GM21576 (cell line): Measurements from ENCODE around the gene CPPED1.

Experiments
- ATAC-seq: cut with Tn5 transposase; IDR thresholded peaks from one replicate; pipeline ENCODE4 v1.9.1; 2021; ENCODE audit warnings: mild to moderate bottlenecking, moderate library complexity; ENCODE audit not compliant: unreplicated experiment

Gene CPPED1

GRCh38 chr16:12653820-12654392 lies 149.8 kb downstream of the CPPED1 start:
- ATAC-seq, result no peak

- no peak for ATAC-seq
Measured at GRCh38 chr16:12652924-12653323, 150.8 kb downstream of the CPPED1 start.

GRCh38 chr16:12651765-12652512 lies 151.7 kb downstream of the CPPED1 start:
- no peak for ATAC-seq

GRCh38 chr16:12649356-12649755 lies 154.3 kb downstream of the CPPED1 start:
- ATAC-seq, result no peak

- ATAC-seq, result no peak
Measured at GRCh38 chr16:12646490-12647274, 157.0 kb downstream of the CPPED1 start.

GRCh38 chr16:12646098-12646489 lies 157.6 kb downstream of the CPPED1 start:
- no peak for ATAC-seq

- ATAC-seq, result no peak
Measured at GRCh38 chr16:12643034-12643455, 160.6 kb downstream of the CPPED1 start.

GRCh38 chr16:12639044-12639443 lies 164.6 kb downstream of the CPPED1 start:
- no peak for ATAC-seq

GRCh38 chr16:12637002-12637401 lies 166.7 kb downstream of the CPPED1 start:
- no peak for ATAC-seq

GRCh38 chr16:12629271-12629670 lies 174.4 kb downstream of the CPPED1 start:
- no peak for ATAC-seq

GRCh38 chr16:12628536-12628935 lies 175.2 kb downstream of the CPPED1 start:
- ATAC-seq, result no peak

- no peak for ATAC-seq
Measured at GRCh38 chr16:12627394-12627793, 176.3 kb downstream of the CPPED1 start.

- ATAC-seq, result no peak
Measured at GRCh38 chr16:12626411-12626810, 177.3 kb downstream of the CPPED1 start.

GRCh38 chr16:12625716-12626115 lies 178.0 kb downstream of the CPPED1 start:
- ATAC-seq, result no peak

- no peak for ATAC-seq
Measured at GRCh38 chr16:12625068-12625467, 178.6 kb downstream of the CPPED1 start.

- ATAC-seq, result no peak
Measured at GRCh38 chr16:12620150-12620549, 183.5 kb downstream of the CPPED1 start.

- ATAC-seq, result no peak
Measured at GRCh38 chr16:12618515-12618914, 185.2 kb downstream of the CPPED1 start.

- no peak for ATAC-seq
Measured at GRCh38 chr16:12617401-12617819, 186.3 kb downstream of the CPPED1 start.

GRCh38 chr16:12614662-12615278 lies 188.9 kb downstream of the CPPED1 start:
- ATAC-seq, result no peak

- ATAC-seq, result no peak
Measured at GRCh38 chr16:12613992-12614661, 189.6 kb downstream of the CPPED1 start.
